H1 (cell line): Measurements from ENCODE around the gene TNIK. TPM values are rescaled to one million over a fixed set of nuclear protein-coding genes. Genes with fewer than 3 reads are reported as not detected.

Source experiments
- CTCF ChIA-PET: fragments of 300-600 bp; sonication (Branson Sonifier 250); formaldehyde crosslinking; loops from one replicate; lab custom pipeline; 2021; ENCODE audit not compliant: partially characterized antibody; lab: Charles Lee
- POLR2A ChIA-PET: fragments of 300-600 bp; sonication (Branson Sonifier 250); formaldehyde crosslinking; loops from one replicate; lab custom pipeline; 2021; ENCODE audit warnings: inconsistent platforms; ENCODE audit not compliant: partially characterized antibody; lab: Charles Lee
- DNase-seq, 2 experiments: peaks; one replicate each; pipeline versions ENCODE4 v3.0.0 to v3.0.0-alpha.2; 2010 to 2022; ENCODE audit warnings: low spot score in 2 of 2, low read depth in 1 of 2, mixed read lengths in 1 of 2
- FAIRE-seq: peaks from 2 replicates; lab custom pipeline; 2011; peaks lifted over from hg19 to GRCh38; lab: Jason Lieb, UNC
- H2AFZ ChIP-seq: 2 replicates; pipeline ENCODE4 v1.8.1; 2012; ENCODE audit warnings: low read length, inconsistent platforms
- H2AK5ac ChIP-seq: 2 replicates; pipeline ENCODE4 v1.6.1; 2013; ENCODE audit warnings: low read depth, low read length
- H2BK120ac ChIP-seq: replicated peaks from 2 replicates; pipeline ENCODE3; 2013; ENCODE audit warnings: low read depth, low read length, inconsistent platforms
- H2BK12ac ChIP-seq: 2 replicates; pipeline ENCODE4 v1.6.1; 2013; ENCODE audit warnings: low read depth, low read length
- H2BK15ac ChIP-seq: 2 replicates; pipeline ENCODE4 v1.6.1; 2013; ENCODE audit warnings: low read length
- H2BK20ac ChIP-seq: 2 replicates; pipeline ENCODE4 v1.6.1; 2013; ENCODE audit warnings: low read length
- H2BK5ac ChIP-seq: 2 replicates; pipeline ENCODE4 v1.6.1; 2013; ENCODE audit warnings: low read depth, low read length
- H3K14ac ChIP-seq: 2 replicates; pipeline ENCODE4 v1.6.1; 2013; ENCODE audit warnings: inconsistent platforms; ENCODE audit not compliant: insufficient read length
- H3K18ac ChIP-seq: 2 replicates; pipeline ENCODE4 v1.6.1; 2013; ENCODE audit warnings: low read length; ENCODE audit errors: extremely low read depth
- H3K23ac ChIP-seq: 2 replicates; pipeline ENCODE4 v1.6.1; 2013; ENCODE audit warnings: inconsistent platforms; ENCODE audit not compliant: insufficient read length
- H3K23me2 ChIP-seq: 2 replicates; pipeline ENCODE4 v1.6.1; 2013; ENCODE audit warnings: low read depth, low read length
- H3K27ac ChIP-seq: 2 replicates; pipeline ENCODE4 v1.6.1; 2011; ENCODE audit warnings: low read depth, low read length, inconsistent platforms
- H3K27me3 ChIP-seq, 4 experiments: replicated peaks in 1 of 4; 1 replicate in 1 of 4; 2 replicates in 3 of 4; pipeline versions ENCODE4 v1.6.1 to v1.8.1; 2011 to 2013; ENCODE audit warnings: low read length in 3 of 4, mild to moderate bottlenecking in 3 of 4, inconsistent platforms in 2 of 4, mixed read lengths in 2 of 4, moderate library complexity in 1 of 4; ENCODE audit not compliant: control insufficient read depth in 3 of 4, insufficient read depth in 3 of 4; ENCODE audit errors: extremely low read depth in 1 of 4
- H3K36me3 ChIP-seq, 4 experiments: 2 replicates each; pipeline versions ENCODE4 v1.6.1 to v1.8.1; 2011 to 2013; ENCODE audit warnings: mild to moderate bottlenecking in 4 of 4, low read length in 3 of 4, moderate library complexity in 2 of 4, control low read depth in 1 of 4, inconsistent platforms in 1 of 4; ENCODE audit not compliant: insufficient read depth in 4 of 4, control insufficient read depth in 2 of 4
- H3K4ac ChIP-seq: replicated peaks from 2 replicates; pipeline ENCODE3; 2013; ENCODE audit warnings: low read length, low read depth, mixed read lengths, inconsistent platforms; ENCODE audit not compliant: insufficient read length
- H3K4me1 ChIP-seq, 4 experiments: replicated peaks in 1 of 4; 1 replicate in 1 of 4; 2 replicates in 3 of 4; pipeline versions ENCODE4 v1.6.1 to v1.8.1; 2011 to 2013; ENCODE audit warnings: low read length in 3 of 4, inconsistent platforms in 2 of 4, mixed read lengths in 1 of 4; ENCODE audit not compliant: insufficient read depth in 4 of 4, control insufficient read depth in 3 of 4
- H3K4me2 ChIP-seq, 2 experiments: 2 replicates each; pipeline versions ENCODE4 v1.6.1 to v1.8.1; 2011 to 2013; ENCODE audit warnings: low read depth in 2 of 2, low read length in 2 of 2, control low read depth in 1 of 2, inconsistent platforms in 1 of 2, mild to moderate bottlenecking in 1 of 2; ENCODE audit not compliant: insufficient read depth in 1 of 2
- H3K4me3 ChIP-seq, 4 experiments: fragments of 200-600, 300-600 bp in 1 of 4; sonication (generic), shearing (Covaris generic), sonication (Bioruptor Twin) in 1 of 4; 2 replicates each; pipeline versions ENCODE4 v1.5.1 to v1.8.1; 2011 to 2016; ENCODE audit warnings: low read length in 4 of 4, low read depth in 3 of 4, control low read depth in 2 of 4, inconsistent platforms in 2 of 4, mild to moderate bottlenecking in 2 of 4, mixed read lengths in 1 of 4, moderate library complexity in 1 of 4; ENCODE audit not compliant: insufficient read depth in 2 of 4; ENCODE audit errors: extremely low read depth in 1 of 4
- H3K56ac ChIP-seq: replicated peaks from 2 replicates; pipeline ENCODE3; 2013; ENCODE audit warnings: low read depth, mild to moderate bottlenecking, mixed read lengths, low read length, inconsistent platforms; ENCODE audit not compliant: insufficient read length
- H3K79me1 ChIP-seq: 2 replicates; pipeline ENCODE4 v1.6.1; 2013; ENCODE audit warnings: low read depth, low read length, control low read depth
- H3K79me2 ChIP-seq, 2 experiments: 2 replicates each; pipeline versions ENCODE4 v1.6.1 to v1.8.1; 2012 to 2013; ENCODE audit warnings: low read length in 2 of 2, mild to moderate bottlenecking in 2 of 2, inconsistent platforms in 1 of 2; ENCODE audit not compliant: insufficient read depth in 2 of 2, control insufficient read depth in 1 of 2
- H3K9ac ChIP-seq, 4 experiments: replicated peaks in 1 of 4; 1 replicate in 1 of 4; 2 replicates in 3 of 4; pipeline versions ENCODE4 v1.6.1 to v1.8.1; 2011 to 2013; ENCODE audit warnings: low read depth in 3 of 4, low read length in 3 of 4, control low read depth in 2 of 4, mild to moderate bottlenecking in 2 of 4, moderate library complexity in 2 of 4, inconsistent platforms in 1 of 4; ENCODE audit errors: extremely low read depth in 1 of 4
- H3K9me3 ChIP-seq, 2 experiments: 2 replicates each; pipeline versions ENCODE4 v1.6.1 to v1.8.1; 2012 to 2013; ENCODE audit warnings: mild to moderate bottlenecking in 2 of 2, moderate library complexity in 2 of 2, control low read depth in 1 of 2, inconsistent platforms in 1 of 2, low read depth in 1 of 2, low read length in 1 of 2, mixed read lengths in 1 of 2; ENCODE audit not compliant: insufficient read depth in 2 of 2
- H4K20me1 ChIP-seq, 2 experiments: replicated peaks in 1 of 2; 2 replicates each; pipeline versions ENCODE3 to v1.8.1; 2011 to 2013; ENCODE audit warnings: inconsistent platforms in 2 of 2, low read length in 2 of 2, mild to moderate bottlenecking in 1 of 2; ENCODE audit not compliant: insufficient read depth in 2 of 2, control insufficient read depth in 1 of 2
- H4K5ac ChIP-seq: 2 replicates; pipeline ENCODE4 v1.6.1; 2013; ENCODE audit warnings: low read length, low read depth, mixed read lengths, inconsistent platforms; ENCODE audit not compliant: insufficient read length
- H4K8ac ChIP-seq: 2 replicates; pipeline ENCODE4 v1.8.0; 2013; ENCODE audit warnings: mild to moderate bottlenecking, moderate library complexity, low read length, inconsistent platforms; ENCODE audit not compliant: insufficient read depth; ENCODE audit errors: extremely low read depth
- H4K91ac ChIP-seq: replicated peaks from 2 replicates; pipeline ENCODE3; 2013; ENCODE audit warnings: low read length, mixed read lengths, inconsistent platforms; ENCODE audit not compliant: insufficient read length
- CBX5 ChIP-seq: fragments of 300-800, 300-1000 bp; sonication (generic); IDR thresholded peaks from 2 replicates; pipeline ENCODE4 v1.7.1; 2016; ENCODE audit warnings: antibody characterized with exemption, low read length, low read depth
- JUND ChIP-seq: IDR thresholded peaks from 2 replicates; pipeline ENCODE4 v1.6.1; 2011; ENCODE audit warnings: mild to moderate bottlenecking, improper control_type of control experiment, low read length
- KDM4A ChIP-seq: IDR thresholded peaks from one replicate; pipeline ENCODE4 v1.7.1; 2012; ENCODE audit warnings: low read depth, mild to moderate bottlenecking, moderate library complexity, low read length, inconsistent platforms; ENCODE audit not compliant: severe bottlenecking
- NANOG ChIP-seq: IDR thresholded peaks from 2 replicates; pipeline ENCODE4 v1.6.1; 2011; ENCODE audit warnings: low read length, low read depth, mild to moderate bottlenecking, inconsistent platforms; ENCODE audit not compliant: insufficient read depth, poor library complexity, severe bottlenecking
- RAD21 ChIP-seq, 2 experiments: IDR thresholded peaks in 1 of 2; conservative IDR thresholded peaks in 1 of 2; 2 replicates each; pipeline ENCODE4 v1.6.1; 2011; ENCODE audit warnings: low read depth in 2 of 2, low read length in 2 of 2, improper control_type of control experiment in 1 of 2, inconsistent platforms in 1 of 2, mild to moderate bottlenecking in 1 of 2, moderate library complexity in 1 of 2
- RNF2 ChIP-seq: fragments of 200-900, 300-1000 bp; sonication (generic); IDR thresholded peaks from 2 replicates; pipeline ENCODE4 v1.7.1; 2016; ENCODE audit warnings: borderline replicate concordance, low read depth, mild to moderate bottlenecking, antibody characterized with exemption, low read length; ENCODE audit not compliant: poor library complexity, severe bottlenecking; ENCODE audit errors: missing control alignments
- SP4 ChIP-seq: IDR thresholded peaks from 2 replicates; pipeline ENCODE4 v1.6.1; 2012; ENCODE audit warnings: low read length, inconsistent platforms
- SRF ChIP-seq: IDR thresholded peaks from 2 replicates; pipeline ENCODE4 v1.6.1; 2011; ENCODE audit warnings: mild to moderate bottlenecking, low read depth, low read length, moderate library complexity
- TAF1 ChIP-seq: IDR thresholded peaks from 2 replicates; pipeline ENCODE4 v1.6.1; 2011; ENCODE audit warnings: mild to moderate bottlenecking, low read depth, low read length
- TBP ChIP-seq: IDR thresholded peaks from 2 replicates; pipeline ENCODE4 v1.6.1; 2011; ENCODE audit warnings: low read depth, low read length, improper control_type of control experiment
- WGBS, 2 experiments: shearing (Covaris generic) in 1 of 2; methylation state at CpG; one replicate each; pipeline versions ENCODE4 v1.1.6 to v1.1.7; 2013 to 2015; ENCODE audit warnings: low lambda C conversion rate in 2 of 2, mixed read lengths in 2 of 2, inconsistent platforms in 1 of 2, low coverage in 1 of 2, missing lambda C conversion rate in 1 of 2; ENCODE audit not compliant: insufficient replicate concordance in 2 of 2, insufficient coverage in 1 of 2, insufficient read length in 1 of 2; ENCODE audit errors: extremely low coverage in 1 of 2, missing lambda C conversion rate in 1 of 2; 5-methylcytosine and 5-hydroxymethylcytosine counted together
- polyA plus RNA-seq, 7 experiments: library from polyadenylated mRNA; depleted of rRNA in 3 of 7; stranded (reverse) in 5 of 7; unstranded in 2 of 7; fragments of >200 nt in 5 of 7; fragments of 200-250 nt in 2 of 7; gene quantifications; 1 replicate in 5 of 7; 2 replicates in 1 of 7; 4 replicates in 1 of 7; pipeline versions ENCODE4 v1.2.1 to v1.2.3, GENCODE V29; 2011 to 2013; ENCODE audit warnings: missing spikeins in 2 of 7, mixed read lengths in 2 of 7
- total RNA-seq: library from RNA; stranded (reverse); fragmentation: NEBNext Ultra II Directional; extraction: Animal tissue kit (Norgen Biotek cat#: 25700); gene quantifications from 2 replicates; pipeline ENCODE4 v1.2.1, GENCODE V29; 2021
- TF ChIP-seq, protein P1 (sequence below): IDR thresholded peaks from 2 replicates; pipeline ENCODE4 v1.6.1; 2011; ENCODE audit warnings: low read length, improper control_type of control experiment

Gene TNIK
- total and polyA plus RNA-seq, 2 of the 8 experiments (the other 6 are each of a cell fraction or from before 2014, with no cell fraction given) = 7.4 to 42.0 TPM

DNA sequence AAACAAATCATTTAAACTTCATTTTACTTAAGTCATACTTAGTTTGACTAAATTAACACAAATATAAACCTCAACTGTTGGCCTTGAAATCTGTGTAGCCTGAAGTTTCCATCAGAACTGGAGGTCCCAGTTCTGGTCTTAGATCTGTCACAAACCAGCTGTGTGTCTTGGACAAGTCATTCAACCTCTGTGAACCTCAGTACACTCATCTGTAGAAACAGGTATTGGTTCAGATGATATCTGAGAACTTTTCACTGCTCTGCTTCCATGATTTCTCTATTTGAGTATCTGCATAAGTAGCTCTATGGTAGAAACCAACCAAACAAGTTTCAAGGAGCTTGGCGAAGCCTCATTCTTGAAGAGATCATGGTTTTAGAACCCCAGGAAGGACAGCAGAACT is 373.3 kb downstream of the TNIK start:
- POLR2A ChIA-PET = no interaction called here
- no peak overlapping the region for H4K5ac ChIP-seq
- H3K9me3 ChIP-seq = no peaks in the 10 kb centered on the region
- H3K4ac ChIP-seq = no peak overlapping the region
- TF ChIP-seq TBP = no peak
- no peak for TF ChIP-seq NANOG
- TF ChIP-seq SRF = no peak
- TF ChIP-seq JUND = no peak
- no peak for TF ChIP-seq TAF1
- no peak for TF ChIP-seq RAD21 (IDR thresholded peaks at IDR 0.05 in 1 of 2, conservative IDR thresholded peaks at IDR 0.05 in 1 of 2; ENCODE audit: low read depth in 2 of 2, low read length in 2 of 2)
- no peak for TF ChIP-seq KDM4A
- TF ChIP-seq SP4 = no peak
- TF ChIP-seq CBX5 = no peak
- TF ChIP-seq RNF2 = no peak
- TF ChIP-seq, protein P1, sequence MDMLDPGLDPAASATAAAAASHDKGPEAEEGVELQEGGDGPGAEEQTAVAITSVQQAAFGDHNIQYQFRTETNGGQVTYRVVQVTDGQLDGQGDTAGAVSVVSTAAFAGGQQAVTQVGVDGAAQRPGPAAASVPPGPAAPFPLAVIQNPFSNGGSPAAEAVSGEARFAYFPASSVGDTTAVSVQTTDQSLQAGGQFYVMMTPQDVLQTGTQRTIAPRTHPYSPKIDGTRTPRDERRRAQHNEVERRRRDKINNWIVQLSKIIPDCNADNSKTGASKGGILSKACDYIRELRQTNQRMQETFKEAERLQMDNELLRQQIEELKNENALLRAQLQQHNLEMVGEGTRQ = no peak
- TF ChIP-seq, all 59 proteins: peak for 0
- H2BK120ac ChIP-seq = no peak overlapping the region
- H3K4me3 ChIP-seq = no peak overlapping the region
- no peak overlapping the region for H3K4me2 ChIP-seq
- no peak overlapping the region for H3K18ac ChIP-seq
- H3K27ac ChIP-seq = no peak overlapping the region
- no peak overlapping the region for H3K9ac ChIP-seq
- H3K79me2 ChIP-seq = no peaks in the 10 kb centered on the region
- H3K23ac ChIP-seq = no peak overlapping the region
- no peak overlapping the region for H2BK12ac ChIP-seq
- H2BK5ac ChIP-seq = no peak overlapping the region
- no peak overlapping the region for H4K8ac ChIP-seq
- peaks cover 0 to 1% of the 10 kb centered on the region in 2 experiments for H4K20me1 ChIP-seq
- 100% methylated on average over 1 of the region's 1 CpG; no CpG with 5 or more reads in 1 of the 2 experiments for WGBS, 2 experiments
- peaks cover 0 to 7% (median 0%) of the 10 kb centered on the region in 4 experiments; a peak in 2 of 8 replicates for H3K36me3 ChIP-seq
- no peak overlapping the region for H4K91ac ChIP-seq
- H3K56ac ChIP-seq = no peak overlapping the region
- CTCF ChIA-PET = interaction anchor here (1.3 kb wide), 1 partner anchor 37 kb away, joined by 3 read pairs; no protein-coding TSS in a partner anchor
- H2BK20ac ChIP-seq = no peak overlapping the region
- no peaks in the 10 kb centered on the region for H3K79me1 ChIP-seq
- H2AFZ ChIP-seq = no peak overlapping the region
- DNase-seq (no peak), FAIRE-seq (no peak)
- no peaks in the 10 kb centered on the region for H3K4me1 ChIP-seq
- H2BK15ac ChIP-seq = no peak overlapping the region
- H2AK5ac ChIP-seq = no peak overlapping the region
- no peaks in the 10 kb centered on the region for H3K23me2 ChIP-seq
- no peaks in the 10 kb centered on the region for H3K27me3 ChIP-seq
- no peak overlapping the region for H3K14ac ChIP-seq
